Adipose tissue (tissue), 3 donors: Measurements from ENCODE around the gene GCHFR. TPM values are rescaled to one million over a fixed set of nuclear protein-coding genes. Genes with fewer than 3 reads are reported as not detected.

Source experiments
- H3K27ac ChIP-seq: one replicate; pipeline ENCODE4 v1.5.1; 2013; ENCODE audit warnings: low read depth, low read length
- WGBS, 3 donors: extraction: QIAGEN DNeasy Blood & Tissue Kit; methylation state at CpG; one replicate each; pipeline ENCODE4 v1.1.7; 2013; 5-methylcytosine and 5-hydroxymethylcytosine counted together
- polyA plus RNA-seq, 3 donors: library from polyadenylated mRNA; stranded (reverse); fragments of 200-250 nt; gene quantifications; one replicate each; pipeline ENCODE4 v1.2.3, GENCODE V29; 2013
- donor health status: healthy with polysubstance abuse.
- donor health status: Bipolar disorder and iron deficiency.
- donor health status: healthy.

The GCHFR gene
- polyA plus RNA-seq, 3 donors = 17.7 to 125 (median 96.5) TPM

DNA sequence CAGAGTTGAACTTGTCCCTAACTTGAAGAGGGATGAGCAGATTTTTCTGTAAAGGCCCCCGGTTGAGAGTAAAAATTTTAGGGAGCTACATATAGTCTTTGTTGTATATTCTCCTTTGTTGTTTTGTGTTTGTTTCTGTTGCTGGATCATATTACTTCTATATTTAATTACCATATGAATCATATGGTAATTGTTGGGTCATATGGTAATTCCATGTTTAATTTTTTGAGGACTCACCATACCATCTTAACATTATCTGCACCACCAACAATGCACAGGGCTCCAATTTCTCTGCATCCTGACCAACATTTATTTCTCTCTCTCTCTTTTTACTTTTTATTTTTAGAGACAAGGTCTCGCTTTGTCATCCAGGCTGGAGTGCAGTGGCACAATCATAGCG is 35.7 kb downstream of the GCHFR start:
- H3K27ac ChIP-seq = no peak overlapping the region
- WGBS, 3 donors = 92 to 95% (median 94%) methylated on average over 3 of the region's 3 CpGs

DNA sequence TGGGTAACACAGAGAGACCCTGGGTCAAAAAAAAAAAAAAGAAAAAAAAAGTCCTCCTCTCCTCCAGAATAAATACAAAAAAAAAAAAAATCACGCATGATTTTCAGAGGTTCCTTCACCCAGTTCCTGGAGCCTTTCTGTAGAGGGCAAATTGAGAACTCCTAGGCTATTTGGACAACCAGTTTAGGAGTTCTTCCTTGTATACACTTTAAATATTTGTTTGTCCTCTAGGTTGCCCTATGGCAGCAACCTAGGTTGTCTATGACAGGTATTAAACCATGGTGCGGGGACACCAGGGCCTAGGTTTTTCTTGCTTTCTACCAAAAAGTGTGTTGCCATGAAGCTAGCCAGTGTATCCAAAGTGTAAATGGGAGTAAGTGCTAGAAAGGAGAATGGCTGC is 39.2 kb downstream of the GCHFR start:
- no peak overlapping the region for H3K27ac ChIP-seq
- 83 to 95% (median 95%) methylated on average over 2 of the region's 2 CpGs for WGBS, 3 donors

DNA sequence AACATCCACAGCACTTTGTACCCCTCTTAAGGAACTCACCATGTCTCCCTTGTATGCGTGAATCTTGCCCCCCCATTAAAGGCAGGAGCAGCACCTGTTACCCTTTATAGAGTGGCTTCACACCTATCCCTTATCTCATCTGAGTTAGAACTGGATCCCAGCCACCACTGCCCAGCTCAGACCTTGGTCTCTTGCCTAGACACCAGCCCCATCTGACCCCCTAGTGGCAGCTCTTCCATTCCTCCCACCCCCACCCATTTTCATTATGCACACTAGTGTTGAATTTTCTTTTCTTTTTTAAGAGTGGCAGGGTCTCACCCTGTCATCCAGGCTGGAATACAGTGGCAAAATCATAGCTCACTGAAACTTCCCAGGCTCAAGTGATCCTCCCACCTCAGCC is 39.8 kb downstream of the GCHFR start:
- H3K27ac ChIP-seq = no peak overlapping the region
- WGBS, 3 donors = 38 to 100% (median 89%) methylated on average over 1 of the region's 1 CpG

- H3K27ac ChIP-seq = no peak overlapping the region
- WGBS, 3 donors = 0 to 4% (median 3%) methylated on average over 2 of the region's 2 CpGs
Observed at GRCh38 chr15:40806672-40807027, 42.8 kb downstream of the GCHFR start.

GRCh38 chr15:40807028-40807887 is 43.4 kb downstream of the GCHFR start, which contains the start of the genes DNAJC17 and ZFYVE19:
DNAJC17 (minus strand) TSS chr15:40807473; CDS start chr15:40807446, 27 bp downstream.
ZFYVE19 (plus strand) TSS chr15:40807089; CDS start chr15:40807590, 501 bp downstream.
- WGBS, 3 donors = 0 to 1% (median 1%) methylated on average over 59 to 64 of the region's 64 CpGs
- peak within 1 kb of the TSS; percentile 40 for H3K27ac ChIP-seq

DNA sequence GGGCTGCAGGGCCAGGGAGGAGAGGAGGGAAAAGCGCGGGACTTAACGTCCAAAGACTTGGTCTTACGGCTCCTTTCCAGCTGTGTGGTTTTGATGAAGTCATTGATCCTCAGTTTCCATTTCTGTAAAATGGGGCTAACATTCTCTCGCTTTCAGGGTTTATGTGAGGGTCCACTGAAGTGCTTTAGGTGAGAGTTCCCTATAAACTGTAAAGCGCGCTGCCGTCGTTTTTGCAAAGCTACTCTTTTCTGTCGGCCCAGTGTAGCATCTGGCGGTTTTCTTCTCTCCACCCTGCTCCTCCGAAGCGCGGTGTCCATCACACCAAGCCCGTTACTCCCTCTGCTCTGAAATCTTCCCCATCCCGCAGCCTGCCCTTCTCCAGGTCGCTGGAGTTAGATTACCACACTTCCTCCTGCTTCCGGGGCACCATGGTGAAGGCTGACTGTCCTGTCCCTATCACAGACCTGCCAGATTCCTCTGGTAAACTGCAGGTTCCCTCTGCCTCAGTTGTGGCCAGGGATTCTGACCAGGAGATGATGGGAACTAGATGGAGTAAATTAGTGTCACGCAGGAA is 44.1 kb downstream of the GCHFR start:
- H3K27ac ChIP-seq = no peak overlapping the region
- WGBS, 3 donors = 11 to 49% (median 28%) methylated on average over 19 of the region's 19 CpGs

- H3K27ac ChIP-seq = no peak overlapping the region
- 75 to 79% (median 78%) methylated on average over 8 of the region's 8 CpGs for WGBS, 3 donors
Observed at GRCh38 chr15:40808861-40809450, 45.1 kb downstream of the GCHFR start.

DNA sequence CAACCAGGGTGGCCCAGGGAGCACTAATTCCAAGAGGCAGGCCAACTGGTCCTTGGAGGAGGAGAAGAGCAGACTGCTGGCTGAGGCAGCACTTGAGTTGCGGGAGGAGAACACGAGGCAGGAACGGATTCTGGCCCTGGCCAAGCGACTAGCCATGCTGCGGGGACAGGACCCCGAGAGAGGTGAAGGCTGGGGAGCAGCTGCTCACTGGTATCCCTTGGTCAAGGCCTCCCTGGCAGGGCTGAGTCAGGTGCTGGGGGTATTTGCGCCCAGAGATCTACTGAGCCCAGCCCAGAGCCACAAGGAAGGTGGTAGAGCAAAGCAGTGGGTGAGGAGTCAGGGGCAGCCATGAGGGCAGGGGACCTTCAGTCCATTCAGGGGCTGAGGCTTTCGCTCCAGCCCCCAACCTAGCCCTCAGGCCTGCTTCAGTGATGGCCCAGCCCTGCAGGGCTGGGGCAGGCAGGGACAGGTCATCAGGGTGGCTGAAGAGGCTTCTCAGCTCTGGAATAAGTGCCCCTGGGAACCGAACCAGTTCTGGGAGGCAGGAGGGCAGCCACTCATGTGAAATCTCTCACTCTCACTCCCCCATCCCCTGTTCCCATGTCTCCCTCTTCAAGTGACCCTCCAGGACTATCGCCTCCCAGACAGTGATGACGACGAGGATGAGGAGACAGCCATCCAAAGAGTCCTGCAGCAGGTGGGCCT is 49.0 kb downstream of the GCHFR start:
- H3K27ac ChIP-seq = no peak overlapping the region
- WGBS, 3 donors = 91 to 93% (median 93%) methylated on average over 12 of the region's 12 CpGs

DNA sequence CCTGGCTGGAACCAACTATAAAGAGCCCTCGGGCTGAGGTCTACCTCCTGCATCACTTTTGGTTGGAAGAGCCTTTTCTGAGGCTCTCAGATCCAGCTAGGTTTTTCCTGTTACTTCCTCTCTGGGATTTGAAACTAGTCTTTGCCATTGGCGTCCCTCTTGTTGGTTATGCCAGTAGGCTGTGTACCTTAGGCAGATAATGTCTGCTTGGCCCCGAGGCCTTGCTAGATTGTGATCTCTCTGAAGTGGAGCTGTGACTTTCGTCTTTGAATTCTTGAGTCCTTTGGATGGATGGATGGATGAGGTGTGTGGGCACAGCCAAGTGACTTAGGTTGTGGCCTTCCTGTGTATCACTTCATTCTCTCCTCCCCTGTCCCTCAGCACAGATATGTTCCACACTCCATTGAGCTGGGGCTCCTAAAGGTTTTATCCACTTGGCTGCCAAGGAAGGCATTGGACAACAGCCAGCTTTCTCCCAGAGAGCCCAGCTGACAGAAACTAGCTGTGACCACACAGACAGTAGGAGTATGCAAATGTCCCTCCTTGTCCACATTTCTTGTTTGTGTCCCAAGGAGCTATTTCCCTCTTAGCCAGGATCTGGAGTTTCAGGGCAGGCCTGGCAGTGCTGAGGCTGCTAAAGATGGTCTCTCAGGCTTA is 51.3 kb downstream of the GCHFR start:
- 64 to 93% (median 90%) methylated on average over 4 of the region's 4 CpGs for WGBS, 3 donors
- no peak overlapping the region for H3K27ac ChIP-seq

Other genes starting within 250 kb of the GCHFR start
- gene CCDC32, start 199.0 kb upstream of the GCHFR start, polyA plus RNA-seq = 10 to 100 TPM; 18.8 to 33.6 (median 29.5) TPM
- 1 to 10 TPM; 4.0 to 9.4 (median 7.7) TPM for gene RPUSD2, start 194.8 kb upstream of the GCHFR start, polyA plus RNA-seq
- gene KNL1, start 169.8 kb upstream of the GCHFR start, polyA plus RNA-seq = 1 to 10 TPM in 1 of 3 donors, under 1 TPM in 2; 0.12 to 1.3 (median 0.12) TPM
- gene RAD51, start 68.9 kb upstream of the GCHFR start, polyA plus RNA-seq = 1 to 10 TPM in 1 of 3 donors, under 1 TPM in 2; 0.24 to 1.0 (median 0.31) TPM
- gene RMDN3, start 8.8 kb upstream of the GCHFR start, polyA plus RNA-seq = 10 to 100 TPM; 28.9 to 87.2 (median 41.9) TPM
- under 1 TPM; 0.17 to 0.67 (median 0.33) TPM for gene C15orf62, start 5.9 kb downstream of the GCHFR start, polyA plus RNA-seq
- 10 to 100 TPM; 12.0 to 14.2 (median 13.3) TPM for gene ZFYVE19, start 43.0 kb downstream of the GCHFR start, polyA plus RNA-seq
- 10 to 100 TPM; 22.4 to 41.5 (median 41.0) TPM for gene DNAJC17, start 43.4 kb downstream of the GCHFR start, polyA plus RNA-seq
- gene PPP1R14D, start 64.6 kb downstream of the GCHFR start, polyA plus RNA-seq = 1 to 10 TPM in 1 of 3 donors, under 1 TPM in 1, not detected in 1; 0.13 to 1.2 TPM
- 10 to 100 TPM in 1 of 3 donors, 1 to 10 TPM in 1, under 1 TPM in 1; 0.67 to 52.2 (median 6.2) TPM for gene SPINT1, start 80.0 kb downstream of the GCHFR start, polyA plus RNA-seq
- gene RHOV, start 110.2 kb downstream of the GCHFR start, polyA plus RNA-seq = 10 to 100 TPM in 1 of 3 donors, under 1 TPM in 1, not detected in 1; 0.30 to 14.6 TPM
- 1 to 10 TPM; 4.0 to 9.6 (median 6.9) TPM for gene VPS18, start 130.4 kb downstream of the GCHFR start, polyA plus RNA-seq
- 10 to 100 TPM in 1 of 3 donors, 1 to 10 TPM in 2; 3.4 to 14.5 (median 7.2) TPM for gene DLL4, start 165.3 kb downstream of the GCHFR start, polyA plus RNA-seq
- 1 to 10 TPM; 4.8 to 9.4 (median 6.4) TPM for gene CHAC1, start 189.4 kb downstream of the GCHFR start, polyA plus RNA-seq